ENCODE measurements around the gene CDHR4.
"Not testable (repeated sequence)": the region's sequence is repeated elsewhere in the genome, so short reads cannot be mapped to it uniquely, and the experiment has no call there.

CDHR4 gene, protein sequence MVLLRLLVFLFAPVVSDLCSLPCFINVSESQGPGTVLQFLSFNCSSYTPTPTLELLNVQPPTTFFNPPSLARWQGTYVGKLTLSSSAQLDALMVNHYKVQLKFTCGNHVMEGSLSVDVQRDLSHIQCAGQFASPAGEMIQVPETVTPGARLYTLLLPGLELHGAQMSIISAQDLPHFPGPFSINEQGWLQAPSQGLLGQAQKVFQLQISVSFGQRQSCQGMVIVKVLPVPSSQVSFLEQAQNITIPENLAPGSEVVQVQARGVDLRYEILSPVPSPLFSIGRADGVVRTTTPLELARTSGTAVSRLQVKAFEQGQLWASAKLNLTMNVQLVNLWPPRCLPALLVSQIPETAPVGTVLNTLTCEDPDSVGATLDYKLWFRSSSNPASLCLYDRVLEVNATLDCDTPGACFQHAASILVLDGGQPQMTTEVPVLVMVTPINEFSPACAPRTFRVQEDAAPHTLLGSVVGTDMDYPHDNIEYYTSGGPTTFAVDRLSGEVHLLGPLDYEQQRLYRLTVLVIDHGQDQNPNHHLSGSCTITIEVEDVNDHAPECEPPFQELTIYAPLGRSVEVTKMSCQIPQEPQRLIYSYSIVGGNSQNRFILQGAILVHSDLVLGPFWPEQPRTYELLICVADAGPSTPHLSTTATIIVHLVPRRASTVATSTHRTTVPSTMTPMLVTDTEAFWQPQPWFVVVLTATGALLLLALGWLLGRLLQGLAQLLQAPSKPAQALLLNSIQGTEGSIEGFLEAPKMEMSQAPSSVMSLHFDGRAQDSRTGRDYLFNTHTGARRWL

DNA sequence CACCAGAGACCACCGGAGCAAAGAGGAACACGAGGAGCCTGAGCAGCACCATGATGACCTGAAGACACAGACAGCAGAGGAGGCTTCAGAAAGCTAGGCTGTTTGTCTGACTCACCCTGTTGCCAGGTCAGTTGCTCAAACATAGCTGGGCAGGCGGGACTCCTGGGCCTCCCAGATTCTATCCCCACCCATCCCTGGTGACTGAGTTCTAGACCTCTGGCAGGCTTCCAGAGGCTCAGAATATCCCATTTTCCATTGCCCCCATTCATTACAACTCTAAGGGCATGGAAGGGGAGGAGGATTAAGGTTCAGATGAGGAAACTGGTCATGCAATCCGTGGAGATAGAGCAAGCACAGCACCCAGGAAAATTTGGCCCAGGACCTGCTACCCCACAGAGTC lies at the start of gene CDHR4:
CDHR4 (minus strand) TSS at position 113 of the 400 bp plus-strand sequence; CDS start at position 52, 61 bp downstream.
- DNase-seq = no peak

DNA sequence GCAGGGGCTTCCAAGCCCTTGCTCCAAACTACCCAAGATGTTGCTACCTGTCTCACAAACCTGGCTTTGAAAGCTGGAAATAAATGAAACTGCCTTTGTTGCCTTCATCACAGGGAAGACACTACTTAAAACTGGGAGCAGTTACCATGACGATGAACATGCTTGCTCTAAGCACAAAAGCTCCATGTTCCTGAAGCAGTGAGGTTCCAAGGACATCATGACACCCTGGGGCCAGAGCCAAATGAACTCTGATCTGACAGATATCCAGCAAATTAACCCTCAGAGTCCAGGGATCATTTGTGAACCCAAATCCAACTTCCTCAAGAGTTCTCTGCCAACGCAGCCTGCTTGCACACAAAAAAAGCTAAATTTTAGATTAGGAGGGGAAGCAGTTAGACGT lies 46.0 kb upstream of the CDHR4 start:
- DNase-seq = no peak

- no peak for DNase-seq
These were observed 45.0 kb upstream of the CDHR4 start for GRCh38 chr3:49844464-49845183.

- no peak for DNase-seq
These were observed 43.3 kb upstream of the CDHR4 start for GRCh38 chr3:49842843-49843517.

- no peak for DNase-seq
These were observed 42.1 kb upstream of the CDHR4 start for GRCh38 chr3:49841806-49842205.

- DNase-seq = no peak
These were observed 41.5 kb upstream of the CDHR4 start for GRCh38 chr3:49841126-49841696.

- DNase-seq = no peak
These were observed 40.7 kb upstream of the CDHR4 start for GRCh38 chr3:49840388-49840787.

GRCh38 chr3:49839193-49839809 lies 39.6 kb upstream of the CDHR4 start:
- peak; percentile 83 for DNase-seq

GRCh38 chr3:49831341-49831740 lies 31.7 kb upstream of the CDHR4 start:
- no peak for DNase-seq

GRCh38 chr3:49826016-49826415 lies 26.3 kb upstream of the CDHR4 start:
- DNase-seq = no peak

DNA sequence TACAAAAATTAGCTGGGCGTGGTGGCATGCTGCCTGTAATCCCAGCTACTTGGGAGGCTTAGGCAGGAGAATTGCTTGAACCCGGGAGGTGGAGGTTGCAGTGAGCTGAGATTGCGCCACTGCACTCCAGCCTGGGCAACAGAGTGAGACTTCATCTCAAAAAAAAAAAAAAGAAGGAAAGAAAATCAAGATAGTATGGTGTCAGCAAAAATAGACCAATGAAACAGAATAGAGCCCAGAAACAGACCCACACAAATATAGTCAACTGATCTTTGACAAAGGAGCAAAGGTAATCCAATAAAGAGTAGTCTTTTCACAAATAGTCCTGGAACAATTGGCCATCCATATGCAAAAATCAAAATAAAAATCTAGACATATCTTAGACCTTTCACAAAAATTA lies 23.5 kb upstream of the CDHR4 start:
- DNase-seq = not testable (repeated sequence)

GRCh38 chr3:49813497-49814174 lies 14.0 kb upstream of the CDHR4 start, which contains the start of gene UBA7:
Gene UBA7 (minus strand): TSS chr3:49813953. CDS start chr3:49813787, 166 bp downstream.
- no peak for DNase-seq

DNA sequence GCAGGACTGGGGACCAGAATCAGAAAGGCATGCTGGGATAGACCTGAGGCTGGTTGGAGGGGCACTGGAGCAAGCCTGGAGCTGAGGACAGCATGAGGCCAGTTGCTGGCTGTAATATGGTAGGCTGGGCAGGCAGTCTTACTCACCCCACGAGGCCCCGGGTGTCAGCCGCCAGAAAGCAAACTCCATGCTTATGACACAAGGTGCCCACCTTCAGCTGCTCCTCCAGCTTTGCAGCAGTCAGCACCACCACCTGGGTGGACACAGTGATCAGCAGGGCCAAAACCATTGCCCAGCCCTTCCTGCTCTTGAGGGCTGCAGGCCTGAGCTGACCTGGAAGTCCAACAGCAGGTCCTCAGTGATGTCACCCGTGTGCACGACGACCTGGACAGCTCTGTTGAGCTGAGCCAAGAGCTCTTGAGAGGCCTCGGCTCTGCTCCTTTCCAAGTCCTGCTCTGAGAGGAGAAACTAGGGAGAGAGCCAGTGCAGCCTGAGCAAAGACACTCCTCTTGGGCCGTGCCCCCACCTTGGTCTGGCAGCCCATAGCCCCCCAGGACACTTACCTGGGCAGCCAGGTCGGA lies 13.3 kb upstream of the CDHR4 start:
- no peak for DNase-seq

DNA sequence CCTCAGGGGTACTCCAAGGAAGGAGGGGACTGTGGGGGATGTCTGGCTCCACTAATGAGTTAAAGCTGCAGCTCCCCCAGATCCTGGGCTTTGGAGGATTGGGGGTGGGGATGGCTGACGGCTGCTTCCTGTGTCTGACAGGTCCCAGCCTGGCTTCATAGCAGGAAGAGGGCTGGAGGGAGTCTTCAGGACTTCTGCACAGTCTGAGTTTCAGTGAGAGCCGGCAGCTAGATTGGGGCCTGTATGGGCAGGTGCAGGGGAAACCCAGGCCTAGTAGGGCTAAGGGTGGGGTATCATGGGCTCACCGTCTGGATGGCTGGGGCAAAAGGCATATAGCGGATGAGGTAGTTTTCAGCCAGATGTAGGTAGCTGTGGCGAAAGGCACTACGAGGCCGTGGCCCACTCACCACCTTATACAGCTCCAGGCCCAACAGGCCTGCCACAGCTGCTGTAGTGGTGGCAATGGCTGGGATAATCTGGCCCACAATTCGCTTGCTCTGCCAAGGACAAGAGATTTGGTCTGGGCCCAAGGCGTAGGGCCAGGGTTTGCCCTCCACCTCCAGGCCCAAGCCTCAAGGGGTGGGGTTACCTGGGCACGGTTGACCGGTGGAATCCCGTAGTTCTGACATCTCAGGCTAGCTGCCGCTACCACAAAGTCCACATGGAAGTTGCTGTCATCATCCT lies 7.9 kb upstream of the CDHR4 start:
- no peak for DNase-seq

DNA sequence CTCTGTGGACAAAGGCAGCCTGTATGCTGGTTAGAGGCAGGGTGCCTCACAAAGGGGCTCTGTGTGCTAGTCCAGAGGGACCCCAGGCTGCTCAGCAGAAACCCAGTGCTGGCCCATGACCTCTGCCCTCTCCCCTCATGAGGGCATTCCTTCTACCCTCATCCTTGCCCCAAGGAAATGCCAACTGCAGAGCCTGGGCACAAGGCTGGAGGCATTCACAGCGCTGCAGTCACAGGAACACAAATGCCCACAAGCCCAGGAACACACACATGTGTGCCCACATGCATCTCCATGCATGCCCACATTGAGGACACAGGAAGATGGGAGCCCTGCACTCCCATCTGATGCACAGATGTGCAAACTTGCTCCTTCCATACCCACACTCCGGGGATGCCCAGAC lies 7.2 kb upstream of the CDHR4 start:
- no peak for DNase-seq

GRCh38 chr3:49805897-49806701 lies 6.4 kb upstream of the CDHR4 start:
- DNase-seq = no peak

DNA sequence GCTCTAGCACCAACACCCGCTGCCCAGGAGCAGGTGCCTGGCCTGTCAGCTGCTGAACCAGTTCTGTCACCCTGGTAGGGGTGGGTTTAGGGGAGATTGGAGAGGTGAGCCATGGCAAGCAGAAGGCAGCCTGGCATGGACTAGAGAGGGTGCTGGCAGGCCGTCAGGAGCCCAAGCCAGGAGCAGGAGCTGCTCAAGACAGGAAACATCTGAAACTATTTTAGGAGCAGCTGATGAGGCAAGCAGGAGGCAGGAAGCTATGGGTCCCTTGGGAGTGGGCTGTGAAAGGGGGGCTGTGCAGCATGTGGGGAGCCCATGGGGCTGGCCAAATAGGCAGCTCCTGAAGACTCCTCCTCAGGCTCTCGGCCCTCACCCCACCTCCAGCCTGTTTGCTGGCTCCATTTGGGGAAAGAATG lies 5.7 kb upstream of the CDHR4 start:
- DNase-seq = no peak

GRCh38 chr3:49804141-49805041 lies 4.7 kb upstream of the CDHR4 start:
- no peak for DNase-seq
